BLaER1 (cell line): ENCODE measurements around the gene RCOR1.
A peak's percentile ranks its signal among the peaks of the same experiment; 100 is the strongest.
"Not testable (repeated sequence)": the region's sequence is repeated elsewhere in the genome, so short reads cannot be mapped to it uniquely, and the experiment has no call there.

Experiments
- H3K27ac ChIP-seq: shearing (Covaris generic); formaldehyde crosslinking; 2 replicates; pipeline ENCODE4 v1.8.1; 2022
- H3K27me3 ChIP-seq: shearing (Covaris generic); formaldehyde crosslinking; 2 replicates; pipeline ENCODE4 v1.8.1; 2022
- H3K36me3 ChIP-seq: shearing (Covaris generic); formaldehyde crosslinking; 2 replicates; pipeline ENCODE4 v1.8.1; 2022
- H3K4me1 ChIP-seq: shearing (Covaris generic); formaldehyde crosslinking; 2 replicates; pipeline ENCODE4 v1.8.1; 2022
- H3K4me2 ChIP-seq: shearing (Covaris generic); formaldehyde crosslinking; 2 replicates; pipeline ENCODE4 v1.8.1; 2022
- H3K4me3 ChIP-seq: shearing (Covaris generic); formaldehyde crosslinking; 2 replicates; pipeline ENCODE4 v1.8.1; 2022
- H3K9ac ChIP-seq: shearing (Covaris generic); formaldehyde crosslinking; 2 replicates; pipeline ENCODE4 v1.8.1; 2022
- H3K9me3 ChIP-seq: shearing (Covaris generic); formaldehyde crosslinking; 2 replicates; pipeline ENCODE4 v1.8.1; 2022
- H4K20me1 ChIP-seq: shearing (Covaris generic); formaldehyde crosslinking; 2 replicates; pipeline ENCODE4 v1.8.1; 2022
- Cebpa-rat ChIP-seq: shearing (Covaris generic); IDR thresholded peaks from 2 replicates; pipeline ENCODE4 v1.8.1; 2022

Gene RCOR1

DNA sequence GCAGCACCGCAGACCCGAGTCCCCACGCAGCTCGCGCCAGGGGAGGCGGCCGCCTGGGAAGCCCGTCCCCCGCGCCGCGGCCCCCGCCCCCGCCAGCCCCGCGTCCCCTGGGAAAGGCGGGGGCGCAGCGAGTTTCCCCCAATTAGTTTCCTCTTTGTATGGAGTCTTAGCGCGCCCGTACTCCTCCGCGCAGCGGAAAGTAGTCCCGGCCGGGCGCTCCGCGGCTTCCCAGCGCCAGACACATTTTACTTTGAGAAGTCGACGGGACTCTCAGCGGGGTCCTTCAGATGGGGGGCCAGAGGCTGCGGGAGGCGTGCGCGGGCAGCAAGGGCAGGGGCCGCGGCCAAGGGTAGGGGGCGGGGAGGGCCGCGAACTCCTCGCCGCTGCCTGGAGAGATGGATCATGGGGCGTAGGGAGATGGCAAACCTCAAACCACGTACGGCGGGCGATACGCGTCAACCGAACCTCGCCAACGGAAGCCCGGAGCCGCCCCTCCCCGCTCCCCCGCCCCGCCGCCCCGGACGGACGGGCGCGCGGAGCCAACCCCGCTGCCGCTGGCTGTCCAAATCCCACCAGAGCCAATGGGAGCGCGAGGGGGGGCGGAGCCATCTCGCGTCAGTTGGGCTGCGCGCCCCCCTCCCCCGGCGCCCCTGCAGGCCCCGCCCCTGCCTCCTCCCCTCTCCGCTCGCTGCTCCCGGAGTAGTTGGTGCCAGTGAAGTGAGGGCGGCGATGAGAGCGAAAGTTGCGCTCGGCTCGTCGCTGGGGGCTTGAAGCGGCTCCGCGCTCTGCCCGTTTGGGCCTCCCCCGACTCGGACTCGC lies at the start of gene RCOR1:
TSS of gene RCOR1 (plus strand) at position 706 of the 819 bp plus-strand sequence. CDS start 238 bp downstream, outside the sequence.
- Histone ChIP-seq H3K4me1 (peaks cover 47% of the 10 kb centered on the region), H3K27me3 (no peaks in the 10 kb centered on the region), H3K9ac (peak within 1 kb of the TSS; percentile 98), H3K27ac (peak within 1 kb of the TSS; percentile 99), H3K9me3 (no peaks in the 10 kb centered on the region), H3K4me2 (peak within 1 kb of the TSS; percentile 82), H3K36me3 (peaks cover 18% of the 10 kb centered on the region; the same call in 1 of the 2 replicates), H3K4me3 (peak within 1 kb of the TSS; percentile 99), H4K20me1 (peaks cover 44% of the 10 kb centered on the region)
- TF ChIP-seq Cebpa-rat: no peak

DNA sequence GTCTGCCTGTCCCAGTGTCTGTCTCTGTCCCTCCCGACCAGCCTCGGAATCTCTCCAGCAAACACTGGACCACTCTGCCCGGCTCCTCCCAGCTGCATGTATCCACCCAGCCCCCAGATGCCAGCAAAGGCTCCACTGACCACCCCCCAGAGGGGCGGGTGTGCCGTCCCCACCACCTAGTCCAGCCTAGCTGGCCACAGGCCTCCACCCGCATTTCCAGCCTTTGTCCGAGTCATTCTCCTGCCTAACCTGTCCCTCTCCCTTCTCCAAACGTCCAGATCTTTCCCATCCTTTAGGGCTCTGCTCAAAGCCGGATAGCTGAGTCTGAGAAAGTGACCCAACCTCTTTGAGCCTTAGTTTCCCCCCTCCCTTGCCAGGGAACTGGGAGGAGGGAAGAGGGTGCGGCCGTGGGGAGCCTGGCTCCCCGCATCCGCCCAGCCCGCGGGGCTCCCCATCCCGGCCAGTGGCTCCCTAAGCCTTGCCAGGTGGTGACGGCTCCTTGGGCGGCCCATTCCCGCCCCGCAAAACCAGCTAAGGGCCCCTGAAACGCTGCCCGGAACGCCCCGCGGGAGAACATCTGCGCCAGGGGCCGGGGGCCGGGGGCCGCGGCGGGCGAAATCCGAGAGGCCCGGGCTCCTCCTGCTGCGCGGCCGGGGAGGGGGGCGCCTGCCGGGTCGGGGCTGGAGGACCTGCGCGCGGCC lies 48.3 kb upstream of the RCOR1 start:
- Histone ChIP-seq H3K9me3 (no peaks in the 10 kb centered on the region), H3K27me3 (peaks cover 16% of the 10 kb centered on the region), H3K4me1 (peaks cover 98% of the 10 kb centered on the region), H4K20me1 (no peaks in the 10 kb centered on the region), H3K9ac (peak overlapping the region; percentile 52; the same call in 1 of the 2 replicates), H3K36me3 (no peaks in the 10 kb centered on the region), H3K4me2 (peak overlapping the region; percentile 87), H3K4me3 (peak overlapping the region; percentile 52), H3K27ac (peak overlapping the region; percentile 78)
- no peak for TF ChIP-seq Cebpa-rat

DNA sequence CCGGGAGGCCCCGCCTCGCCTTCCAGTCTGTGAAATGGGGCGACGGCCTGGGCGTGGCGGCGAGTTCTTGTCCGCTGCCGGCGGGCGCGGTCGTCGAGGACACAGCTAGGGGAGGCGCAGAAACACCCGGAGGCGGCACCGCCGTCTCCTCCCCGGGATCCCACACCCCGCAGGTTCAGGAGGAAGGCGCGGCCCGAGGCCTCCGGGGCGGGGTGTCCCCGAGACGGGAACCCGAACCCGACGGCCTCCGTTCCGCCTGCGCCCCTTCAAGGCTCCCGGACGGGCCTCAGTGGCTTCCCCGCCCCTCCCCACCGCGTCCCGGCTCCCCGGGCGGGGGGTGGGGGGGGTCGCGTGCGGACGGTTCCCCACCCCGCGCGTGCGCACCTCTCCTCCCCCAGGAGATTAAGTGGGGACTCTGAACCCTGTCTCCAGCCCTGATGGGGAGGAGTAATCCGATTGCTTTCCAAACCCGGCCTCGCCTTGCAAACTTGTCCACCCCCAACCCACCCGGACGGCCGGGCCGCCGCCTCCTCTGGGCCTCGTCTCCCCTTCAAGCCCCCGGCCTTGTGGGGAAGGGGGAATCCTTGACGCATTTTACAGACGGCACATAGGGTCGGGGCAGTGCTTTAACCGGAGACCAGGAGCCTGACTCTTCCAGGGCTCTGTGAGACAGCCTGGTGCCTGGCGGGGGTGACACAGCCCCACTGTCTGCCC lies 47.5 kb upstream of the RCOR1 start:
- Histone ChIP-seq H3K27me3 (peaks cover 16% of the 10 kb centered on the region), H3K36me3 (no peaks in the 10 kb centered on the region), H4K20me1 (no peaks in the 10 kb centered on the region), H3K4me1 (peaks cover 98% of the 10 kb centered on the region), H3K4me2 (peak overlapping the region; percentile 87), H3K4me3 (peak overlapping the region; percentile 52), H3K27ac (peak overlapping the region; percentile 78), H3K9me3 (no peaks in the 10 kb centered on the region), H3K9ac (peak overlapping the region; percentile 52; the same call in 1 of the 2 replicates)
- no peak for TF ChIP-seq Cebpa-rat

DNA sequence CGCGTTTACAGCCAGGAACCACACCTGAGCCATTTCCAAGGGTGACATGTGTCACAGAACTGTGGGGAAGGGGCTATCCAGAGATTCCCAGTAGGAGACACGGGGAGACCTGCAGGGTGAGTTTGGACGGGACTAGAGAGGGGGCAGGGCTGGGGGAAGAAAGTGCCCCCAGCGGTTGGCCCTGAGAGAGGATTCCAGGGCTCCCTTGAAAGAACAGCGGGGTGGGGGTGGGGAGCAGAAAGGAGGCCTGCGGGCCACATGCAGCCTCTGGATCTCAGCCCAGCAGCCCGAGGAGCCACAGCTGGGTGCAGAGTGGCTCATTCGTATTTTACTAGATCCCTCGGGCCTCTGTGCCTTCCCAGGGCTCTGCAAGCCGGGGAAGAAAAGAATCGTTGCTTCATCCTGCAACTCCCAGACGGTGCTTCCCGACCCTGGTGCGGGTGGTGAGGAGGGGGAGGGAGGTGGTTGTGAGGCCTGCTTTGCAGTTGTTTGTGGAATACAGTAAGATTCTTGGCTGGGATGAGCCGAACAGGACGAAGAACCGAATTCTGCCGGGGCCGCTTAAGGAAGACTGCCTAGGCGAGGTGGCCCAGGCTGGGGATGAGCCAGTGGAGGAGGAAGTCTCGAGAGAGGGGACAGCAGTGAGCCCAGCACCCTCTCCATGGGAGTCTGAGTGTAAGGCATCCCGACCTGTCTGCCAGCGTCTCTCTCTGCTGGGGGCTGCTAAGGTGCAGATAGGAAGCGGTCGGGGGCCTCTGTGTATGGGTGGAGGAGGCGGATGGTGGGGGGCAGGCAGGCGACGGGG lies 46.8 kb upstream of the RCOR1 start:
- peak overlapping the region; percentile 52; the same call in 1 of the 2 replicates for H3K4me3 ChIP-seq
- H3K27ac ChIP-seq: peak overlapping the region; percentile 78
- peak overlapping the region; percentile 52; the same call in 1 of the 2 replicates for H3K9ac ChIP-seq
- H3K4me1 ChIP-seq: peaks cover 98% of the 10 kb centered on the region
- peaks cover 16% of the 10 kb centered on the region for H3K27me3 ChIP-seq
- peak overlapping the region; percentile 87 for H3K4me2 ChIP-seq
- no peaks in the 10 kb centered on the region for H3K9me3 ChIP-seq
- no peaks in the 10 kb centered on the region for H3K36me3 ChIP-seq
- TF ChIP-seq Cebpa-rat: no peak
- H4K20me1 ChIP-seq: no peaks in the 10 kb centered on the region

DNA sequence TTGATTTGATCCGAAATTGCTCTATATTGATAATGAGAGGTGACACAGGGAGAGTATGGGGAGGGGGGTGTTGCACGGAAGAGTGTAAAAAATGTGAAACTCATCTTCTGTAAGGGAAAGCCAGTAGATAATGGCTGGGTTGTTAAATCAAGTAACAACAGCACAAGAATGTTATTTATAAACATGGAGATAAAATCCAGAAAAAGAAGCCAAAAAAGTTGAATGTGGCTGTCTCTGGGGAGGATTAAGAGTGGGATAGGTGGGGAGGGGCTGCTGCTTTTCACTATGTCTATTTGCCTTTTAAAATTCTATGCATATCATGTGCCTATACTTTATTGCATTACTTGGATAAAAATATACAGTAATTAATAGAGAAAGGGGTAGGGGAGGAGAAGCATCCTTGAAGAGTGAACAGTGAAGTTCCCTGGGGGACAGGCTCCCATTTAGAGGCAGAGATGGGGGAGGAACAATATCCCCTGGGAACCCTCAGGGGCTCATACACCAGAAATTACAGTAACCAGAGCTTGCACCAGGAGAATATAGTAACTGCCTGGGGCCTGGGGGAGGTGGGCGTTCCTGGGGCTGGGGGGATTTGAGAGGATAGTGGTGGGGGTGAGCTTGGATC lies 43.7 kb upstream of the RCOR1 start:
- Histone ChIP-seq H3K27me3 (peaks cover 16% of the 10 kb centered on the region), H3K36me3 (no peaks in the 10 kb centered on the region), H3K27ac (peak overlapping the region; percentile 81; the same call in 1 of the 2 replicates), H3K4me1 (peaks cover 99% of the 10 kb centered on the region), H3K9me3 (no peaks in the 10 kb centered on the region), H3K9ac (no peak overlapping the region), H3K4me2 (peak overlapping the region; percentile 81), H3K4me3 (no peak overlapping the region), H4K20me1 (no peaks in the 10 kb centered on the region)
- no peak for TF ChIP-seq Cebpa-rat

DNA sequence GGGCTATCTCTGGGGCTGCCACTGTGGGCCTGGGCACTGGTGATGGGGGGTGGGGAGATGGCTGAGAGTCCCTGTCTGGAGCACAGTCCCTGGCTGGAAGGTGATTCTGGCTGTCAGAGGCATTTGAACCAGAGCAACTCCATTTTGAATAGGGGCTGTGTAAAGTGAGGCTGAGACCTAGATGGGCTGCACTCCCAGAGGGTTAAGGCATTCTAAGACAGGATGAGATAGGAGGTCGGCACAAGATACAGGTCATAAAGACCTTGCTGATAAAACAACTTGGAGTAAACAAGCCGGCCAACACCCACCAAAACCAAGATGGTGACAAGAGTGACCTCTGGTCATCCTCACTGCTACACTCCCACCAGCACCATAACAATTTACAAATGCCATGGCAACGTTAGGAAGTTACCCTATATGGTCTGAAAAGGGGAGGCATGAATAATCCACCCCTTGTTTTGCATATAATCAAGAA lies 41.5 kb upstream of the RCOR1 start:
- H3K36me3 ChIP-seq, H3K27me3 ChIP-seq, H3K9me3 ChIP-seq, H3K4me3 ChIP-seq, H4K20me1 ChIP-seq, H3K9ac ChIP-seq: not testable (repeated sequence)
- peak overlapping the region; percentile 48; the same call in 1 of the 2 replicates for H3K27ac ChIP-seq
- peak overlapping the region; percentile 29 for H3K4me2 ChIP-seq
- H3K4me1 ChIP-seq: peaks cover 98% of the 10 kb centered on the region

DNA sequence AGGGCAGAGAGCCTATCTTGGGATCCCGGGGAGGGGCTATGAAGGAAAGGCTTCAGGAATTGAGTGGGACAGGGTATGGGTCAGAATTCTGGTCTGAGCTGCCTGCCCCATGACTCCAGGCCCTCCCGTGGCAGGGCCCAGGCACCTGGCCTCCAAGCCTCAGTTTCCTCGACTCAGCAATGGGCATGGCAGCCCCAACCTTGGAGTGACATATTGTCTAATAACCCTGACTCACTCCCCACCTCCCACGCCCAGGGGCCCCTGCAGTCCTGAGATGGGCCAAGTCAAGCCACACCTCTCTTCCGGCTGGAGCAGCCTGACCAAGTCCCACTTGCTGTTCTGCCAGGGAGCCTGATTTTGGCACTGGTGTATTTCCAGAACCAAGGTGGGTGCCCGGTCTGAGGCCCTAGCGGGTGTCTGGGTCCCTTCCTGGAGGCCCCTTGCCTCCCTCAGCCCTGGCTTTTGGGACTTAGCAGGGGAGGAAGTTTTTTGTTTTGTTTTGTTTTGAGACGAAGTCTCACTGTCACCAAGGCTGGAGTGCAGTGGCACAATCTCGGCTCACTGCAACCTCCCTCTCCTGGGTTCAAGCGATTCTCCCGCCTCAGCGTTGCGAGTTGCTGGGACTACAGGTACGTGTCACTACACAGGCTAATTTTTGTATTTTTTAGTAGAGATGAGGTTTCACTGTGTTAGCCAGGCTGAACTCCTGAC lies 40.3 kb upstream of the RCOR1 start:
- H3K9ac ChIP-seq: peak overlapping the region; percentile 4; the same call in 1 of the 2 replicates
- H3K27me3 ChIP-seq: no peaks in the 10 kb centered on the region
- TF ChIP-seq Cebpa-rat: no peak
- H3K4me3 ChIP-seq: no peak overlapping the region
- no peaks in the 10 kb centered on the region for H3K9me3 ChIP-seq
- H3K4me2 ChIP-seq: no peak overlapping the region
- H3K36me3 ChIP-seq: no peaks in the 10 kb centered on the region
- H3K4me1 ChIP-seq: peaks cover 98% of the 10 kb centered on the region
- H3K27ac ChIP-seq: peak overlapping the region; percentile 68
- H4K20me1 ChIP-seq: no peaks in the 10 kb centered on the region
